ENCODE data around the gene MXD1. TPM values are rescaled to one million over a fixed set of nuclear protein-coding genes. Genes with fewer than 3 reads are reported as not detected.
"Not testable (repeated sequence)": the region's sequence is repeated elsewhere in the genome, so short reads cannot be mapped to it uniquely, and the experiment has no call there.

Gene MXD1
- polyA plus RNA-seq, 3 donors, result 11.7 to 16.1 (median 13.0) TPM

DNA sequence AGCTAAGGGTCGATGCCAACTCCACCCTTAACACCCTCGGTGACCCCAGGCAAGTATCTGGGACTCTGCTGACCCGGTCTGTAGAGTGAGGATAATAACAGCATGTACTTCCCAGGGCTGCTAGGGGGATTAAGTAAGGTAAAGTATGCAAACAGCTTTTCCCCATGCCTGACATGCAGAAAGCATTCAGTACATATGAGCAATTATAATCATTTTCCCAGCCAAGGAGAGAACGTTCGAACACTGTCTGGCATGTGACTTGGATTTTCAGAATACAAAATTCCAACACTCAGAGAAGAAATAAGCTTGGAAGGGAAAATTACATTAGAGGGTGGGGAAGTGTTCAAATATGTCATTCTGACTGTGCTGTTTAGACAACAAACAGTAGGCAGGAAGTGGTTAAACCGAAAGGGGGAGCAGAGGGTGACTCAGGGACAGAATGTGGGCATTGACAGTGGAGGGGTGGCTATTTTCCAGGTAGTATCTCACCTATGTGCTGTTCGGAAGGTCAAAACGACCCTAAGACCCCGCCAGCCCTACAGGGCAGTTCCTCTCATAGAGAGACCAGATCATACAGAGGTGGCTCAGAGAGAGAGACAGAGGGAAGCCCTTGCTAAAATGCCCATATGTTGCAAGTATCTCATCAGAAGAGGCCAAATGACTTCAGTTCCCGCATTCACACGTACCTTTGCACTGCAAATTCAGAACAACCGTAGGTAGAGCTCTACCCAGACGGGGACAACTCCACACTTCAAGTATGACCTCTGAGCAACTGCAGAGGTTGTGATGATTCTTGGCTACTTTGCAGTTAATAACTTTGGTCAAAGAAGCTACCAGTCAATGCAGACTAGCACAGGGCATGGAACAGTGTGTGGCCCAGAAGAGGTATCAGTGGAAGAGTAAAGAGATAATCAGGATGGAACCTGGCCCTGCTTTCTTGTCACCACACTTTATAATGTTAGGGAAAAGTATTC is 31.7 kb downstream of the MXD1 start:
- no peak for DNase-seq (ENCODE audit: extremely low read depth in 1 of 11, low read depth in 9 of 11, low spot score in 4 of 11)

DNA sequence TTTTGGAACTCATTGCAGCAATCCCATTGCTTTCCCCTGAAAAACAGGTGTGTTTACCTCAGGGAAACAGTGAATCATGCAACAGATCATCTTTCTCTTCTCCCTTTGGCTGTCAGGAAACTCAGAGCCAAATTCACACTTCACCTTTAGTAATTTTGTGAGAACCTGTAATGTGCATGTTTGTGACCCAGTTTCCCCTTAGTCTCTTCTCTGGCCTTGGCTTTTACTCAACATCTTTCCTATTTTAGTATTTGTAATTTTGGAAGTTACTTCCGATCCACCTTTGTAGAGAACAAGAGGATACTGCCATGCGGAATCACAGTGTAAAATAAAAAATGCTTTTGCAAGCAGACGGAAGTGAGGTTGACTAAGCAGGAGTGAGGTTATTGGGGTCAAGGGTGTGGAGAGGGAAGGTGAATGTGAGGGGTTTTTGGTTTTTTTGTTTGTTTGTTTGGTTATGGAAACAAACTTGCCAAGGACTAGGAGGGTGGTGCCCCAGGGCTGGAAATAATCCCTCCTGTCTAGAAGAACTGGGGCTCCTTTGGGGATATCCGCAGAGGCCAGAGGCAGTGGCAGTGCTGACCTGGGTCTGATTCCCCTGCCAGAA is 32.5 kb downstream of the MXD1 start:
- DNase-seq (ENCODE audit: extremely low read depth in 1 of 11, low read depth in 9 of 11, low spot score in 4 of 11), result no peak

DNA sequence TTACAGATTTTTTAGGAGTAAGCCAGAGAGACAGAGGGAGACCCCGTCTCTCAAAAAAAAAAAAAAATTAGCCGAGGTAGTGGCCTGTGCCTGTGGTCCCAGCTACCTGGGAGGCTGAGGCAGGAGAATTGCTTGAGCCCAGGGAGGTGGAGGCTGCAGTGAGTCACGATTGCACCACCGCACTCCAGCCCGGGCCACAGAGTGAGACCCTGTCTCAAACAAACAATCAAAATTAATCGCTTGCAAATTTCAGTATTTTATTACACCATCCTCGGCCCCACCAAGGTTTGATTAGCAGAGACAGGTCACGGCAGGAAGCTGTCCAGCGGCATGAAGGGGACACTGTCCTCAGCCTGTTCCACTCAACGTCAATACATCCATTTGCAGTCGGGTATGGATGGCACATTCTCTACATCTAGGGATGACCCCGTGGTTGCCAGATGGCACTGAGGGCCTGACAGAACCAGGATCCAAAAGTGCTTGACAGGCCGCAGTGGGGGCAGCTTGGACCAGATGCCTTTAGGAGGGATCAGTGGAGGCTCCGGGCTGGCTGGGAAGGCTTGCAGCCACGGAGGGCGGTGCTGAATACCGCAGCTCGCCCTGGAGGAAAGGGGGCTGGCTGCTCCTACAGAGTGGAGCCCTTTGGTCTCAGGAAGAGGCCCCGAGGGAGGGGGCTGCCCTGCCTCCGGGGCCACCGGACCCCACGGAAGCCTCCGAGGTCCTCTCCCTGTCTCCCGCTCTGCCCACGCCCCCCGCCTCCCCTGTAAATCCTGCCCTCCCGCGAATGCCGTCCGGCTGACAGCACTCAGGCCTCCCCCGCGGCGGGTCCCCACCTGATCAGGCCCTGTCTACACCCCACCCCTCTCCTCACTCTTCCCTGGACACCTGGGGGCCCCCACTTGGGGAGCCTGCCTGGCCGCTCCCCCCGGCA is 33.4 kb downstream of the MXD1 start:
- peak in 1 of 11 donors; percentile 10 for DNase-seq (ENCODE audit: extremely low read depth in 1 of 11, low read depth in 9 of 11, low spot score in 4 of 11)

GRCh38 chr2:69948963-69949645 is 34.2 kb downstream of the MXD1 start:
- DNase-seq (ENCODE audit: extremely low read depth in 1 of 11, low read depth in 9 of 11, low spot score in 4 of 11), result no peak

DNA sequence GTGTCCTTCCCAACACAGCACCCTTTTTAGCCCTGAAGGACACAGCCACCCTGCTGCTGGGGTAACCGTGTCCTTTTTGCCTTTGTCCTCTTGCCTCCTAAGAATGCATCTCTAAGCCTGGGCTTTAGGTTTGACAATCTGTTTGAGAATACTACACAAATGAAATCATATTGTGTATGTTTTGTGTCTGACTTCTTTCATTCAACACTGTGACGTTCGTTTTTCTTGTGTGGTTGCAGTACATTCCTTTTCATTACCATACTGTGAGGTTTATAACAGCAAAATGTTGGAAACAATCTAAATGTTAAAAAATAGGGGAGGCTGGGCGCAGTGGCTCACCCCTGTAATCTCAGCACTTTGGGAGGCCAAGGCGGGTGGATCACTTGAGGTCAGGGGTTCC is 35.3 kb downstream of the MXD1 start:
- DNase-seq (ENCODE audit: extremely low read depth in 1 of 11, low read depth in 9 of 11, low spot score in 4 of 11), result no peak

DNA sequence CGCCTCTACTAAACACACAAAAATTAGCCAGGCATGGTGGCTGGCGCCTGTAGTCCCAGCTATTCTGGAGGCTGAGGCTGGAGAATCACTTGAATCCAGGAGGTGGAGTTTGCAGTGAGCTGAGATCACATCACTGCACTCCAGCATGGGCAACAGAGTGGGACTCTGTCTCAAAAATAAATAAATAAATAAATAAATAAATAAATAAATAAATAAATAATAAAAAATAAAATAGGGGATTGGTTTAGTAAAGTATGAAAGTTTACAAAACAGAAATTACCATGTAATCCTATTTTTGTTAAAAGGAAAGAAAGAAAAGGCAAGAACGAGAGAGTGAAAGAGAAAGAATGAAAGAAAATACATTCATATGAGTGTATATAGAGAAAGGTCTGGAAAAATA is 35.8 kb downstream of the MXD1 start:
- DNase-seq (ENCODE audit: extremely low read depth in 1 of 11, low read depth in 9 of 11, low spot score in 4 of 11), result not testable (repeated sequence)

GRCh38 chr2:69952336-69953115 is 37.6 kb downstream of the MXD1 start:
- DNase-seq (ENCODE audit: extremely low read depth in 1 of 11, low read depth in 9 of 11, low spot score in 4 of 11), result no peak

GRCh38 chr2:69954084-69954483 is 39.2 kb downstream of the MXD1 start:
- DNase-seq (ENCODE audit: extremely low read depth in 1 of 11, low read depth in 9 of 11, low spot score in 4 of 11), result no peak

- no peak for DNase-seq (ENCODE audit: extremely low read depth in 1 of 11, low read depth in 9 of 11, low spot score in 4 of 11)
These were observed 40.1 kb downstream of the MXD1 start for GRCh38 chr2:69955029-69955428.

DNA sequence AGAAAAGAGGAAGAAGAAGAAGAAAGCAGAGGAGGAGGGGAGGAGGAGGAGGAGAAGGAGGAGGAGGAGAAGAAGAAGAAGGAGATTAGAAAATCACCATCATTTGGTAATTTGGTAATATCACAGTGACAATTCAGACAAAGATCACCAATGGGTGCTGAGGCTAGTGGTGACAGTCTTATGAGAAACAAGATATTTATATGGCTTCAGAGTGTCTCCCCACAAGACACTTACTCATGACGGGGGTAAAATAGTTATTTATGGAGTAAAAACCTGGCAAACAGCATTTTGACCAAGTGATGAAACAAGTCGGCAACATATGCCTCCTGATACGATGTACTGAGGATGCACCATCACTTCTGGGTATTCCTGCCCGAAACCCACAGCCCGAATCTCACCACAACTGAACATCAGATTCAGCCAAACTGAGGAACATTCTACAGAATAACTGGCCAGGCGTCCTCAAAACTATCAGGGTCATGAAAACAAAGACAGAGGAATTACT is 41.6 kb downstream of the MXD1 start:
- DNase-seq (ENCODE audit: extremely low read depth in 1 of 11, low read depth in 9 of 11, low spot score in 4 of 11), result no peak

- DNase-seq (ENCODE audit: extremely low read depth in 1 of 11, low read depth in 9 of 11, low spot score in 4 of 11), result no peak
These were observed 43.1 kb downstream of the MXD1 start for GRCh38 chr2:69957965-69958364.

DNA sequence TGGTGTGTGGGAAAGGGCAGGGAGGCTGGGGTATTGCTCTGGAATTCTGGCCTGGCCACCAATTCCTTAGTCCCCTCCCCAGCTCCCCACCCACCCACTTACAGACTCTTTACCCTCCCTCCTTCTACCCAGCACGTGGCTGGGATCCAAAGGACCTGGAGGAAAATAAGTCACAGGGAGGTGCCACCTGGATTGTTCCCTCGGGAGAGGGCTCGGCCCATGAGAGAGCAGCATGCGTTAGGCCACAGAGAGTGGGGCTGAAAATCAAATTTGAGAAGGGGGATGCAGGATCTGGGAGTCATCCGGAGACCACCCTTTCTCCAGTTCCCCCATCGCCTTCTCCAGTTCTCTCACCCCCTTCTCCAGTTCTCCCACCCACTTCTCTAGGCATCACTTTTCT is 43.6 kb downstream of the MXD1 start:
- DNase-seq (ENCODE audit: extremely low read depth in 1 of 11, low read depth in 9 of 11, low spot score in 4 of 11), result no peak

DNA sequence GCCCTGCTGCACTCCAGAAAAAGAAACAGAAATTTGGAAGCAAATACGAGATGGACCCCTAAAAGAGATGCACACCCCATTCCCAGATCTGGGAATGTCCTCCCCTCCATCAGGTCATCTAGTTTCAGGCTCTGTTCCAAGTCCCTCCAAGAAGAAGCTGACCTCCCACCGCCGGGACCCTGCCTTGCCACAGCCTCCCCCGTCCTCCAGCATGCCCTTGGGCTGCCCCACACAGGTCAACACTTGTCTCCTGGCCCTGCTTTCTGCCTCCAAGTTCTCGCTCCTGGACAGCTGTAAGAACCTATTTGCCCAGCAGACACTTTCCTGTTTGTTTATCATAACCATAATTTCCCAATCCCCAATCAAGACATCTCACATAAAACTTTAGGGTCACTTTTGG is 44.5 kb downstream of the MXD1 start:
- no peak for DNase-seq (ENCODE audit: extremely low read depth in 1 of 11, low read depth in 9 of 11, low spot score in 4 of 11)

GRCh38 chr2:69960821-69961220 is 45.9 kb downstream of the MXD1 start:
- no peak for DNase-seq (ENCODE audit: extremely low read depth in 1 of 11, low read depth in 9 of 11, low spot score in 4 of 11)

DNA sequence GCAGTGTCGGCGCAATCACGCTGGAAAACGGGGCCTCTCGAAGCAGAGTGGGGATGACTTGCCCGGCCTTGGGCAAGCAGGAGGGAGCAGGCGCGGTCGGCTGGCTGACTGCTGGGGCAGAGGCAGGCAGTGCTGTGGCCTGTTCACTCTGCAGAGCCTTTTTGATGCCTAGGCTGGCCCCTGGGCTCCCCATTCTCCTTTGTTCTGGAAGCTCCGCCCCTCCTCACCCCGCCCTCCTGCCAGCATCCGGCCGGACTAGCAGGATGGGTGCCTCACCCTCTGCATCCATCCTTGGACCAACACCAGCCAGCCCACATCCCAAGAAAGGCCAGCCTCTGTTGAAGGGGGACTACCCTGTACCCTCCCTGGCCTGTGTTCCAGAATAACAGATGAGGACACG is 46.6 kb downstream of the MXD1 start, which contains the start of gene ASPRV1:
Gene ASPRV1, minus strand, starts transcription at position 136 of the 400 bp plus-strand sequence. CDS start 195 bp downstream, outside the sequence.
- no peak for DNase-seq (ENCODE audit: extremely low read depth in 1 of 11, low read depth in 9 of 11, low spot score in 4 of 11)

GRCh38 chr2:69962986-69963730 is 48.2 kb downstream of the MXD1 start:
- DNase-seq (ENCODE audit: extremely low read depth in 1 of 11, low read depth in 9 of 11, low spot score in 4 of 11), result no peak

DNA sequence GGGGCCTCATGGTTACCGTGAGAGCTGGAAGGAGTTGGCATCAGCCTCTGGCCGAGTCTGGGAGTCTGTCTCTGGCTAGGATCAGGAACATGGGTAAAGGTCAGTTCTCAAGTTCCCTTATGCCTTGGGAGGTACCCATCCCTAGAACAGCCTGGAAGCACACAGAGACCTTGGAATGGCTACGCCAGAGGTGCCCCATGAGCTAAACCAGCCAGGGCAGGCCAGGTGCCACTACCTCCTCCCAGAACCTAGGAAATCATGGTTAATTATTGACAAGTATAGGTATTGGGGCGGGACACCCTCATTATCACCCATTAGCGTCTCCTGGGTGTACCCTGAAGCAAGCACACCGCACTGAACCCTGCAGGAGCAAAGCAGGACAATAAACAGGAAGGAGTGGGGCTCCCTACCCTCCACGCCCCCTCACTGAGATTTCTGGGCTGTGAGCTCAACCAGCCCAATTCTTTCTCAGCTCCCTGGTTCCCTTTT is 49.5 kb downstream of the MXD1 start:
- no peak for DNase-seq (ENCODE audit: extremely low read depth in 1 of 11, low read depth in 9 of 11, low spot score in 4 of 11)
